GM23338 (cell line): ENCODE measurements around the gene BTN2A1. TPM values are rescaled to one million over a fixed set of nuclear protein-coding genes. Genes with fewer than 3 reads are reported as not detected.

Experiments
- ATAC-seq: fragments of 200-7000 bp; cut with Tn5 transposase; 3 replicates; pipeline ENCODE4 v1.9.1; 2020
- DNase-seq: peaks from one replicate; pipeline ENCODE4 v3.0.0-alpha.2; 2015; ENCODE audit warnings: low spot score
- H2AFZ ChIP-seq: fragments of 200-600 bp; sonication (generic); 2 replicates; pipeline ENCODE4 v1.8.0; 2016; ENCODE audit warnings: antibody characterized with exemption, mild to moderate bottlenecking, moderate library complexity
- H3F3A ChIP-seq: fragments of 200-600 bp; sonication (generic); replicated peaks from 2 replicates; pipeline ENCODE4 v1.8.0; 2017; ENCODE audit warnings: antibody characterized with exemption, mixed run types, low read depth
- H3K27ac ChIP-seq: fragments of 200-600 bp; sonication (generic); 2 replicates; pipeline ENCODE4 v1.6.1; 2016; ENCODE audit warnings: low read depth
- H3K27me3 ChIP-seq: fragments of 200-600 bp; sonication (generic); 2 replicates; pipeline ENCODE4 v1.8.0; 2016; ENCODE audit warnings: mild to moderate bottlenecking, mixed run types, moderate library complexity; ENCODE audit not compliant: insufficient read depth
- H3K36me3 ChIP-seq: fragments of 200-600 bp; sonication (generic); 2 replicates; pipeline ENCODE4 v1.8.0; 2016; ENCODE audit warnings: mild to moderate bottlenecking; ENCODE audit not compliant: insufficient read depth
- H3K4me1 ChIP-seq: fragments of 200-600 bp; sonication (generic); 2 replicates; pipeline ENCODE4 v1.8.0; 2016; ENCODE audit warnings: mild to moderate bottlenecking, moderate library complexity; ENCODE audit not compliant: insufficient read depth
- H3K4me2 ChIP-seq: fragments of 200-600 bp; sonication (generic); 2 replicates; pipeline ENCODE4 v1.7.1; 2017; ENCODE audit warnings: mixed run types
- H3K4me3 ChIP-seq: fragments of 200-600 bp; sonication (generic); 2 replicates; pipeline ENCODE4 v1.6.1; 2016; ENCODE audit warnings: mixed run types
- H3K79me2 ChIP-seq: fragments of 200-600 bp; sonication (generic); replicated peaks from 2 replicates; pipeline ENCODE4 v1.8.0; 2017; ENCODE audit warnings: mild to moderate bottlenecking; ENCODE audit not compliant: insufficient read depth
- H3K9me2 ChIP-seq: fragments of 200-600 bp; sonication (generic); 2 replicates; pipeline ENCODE4 v1.8.0; 2017; ENCODE audit not compliant: insufficient read depth
- H4K20me1 ChIP-seq: fragments of 200-600 bp; sonication (generic); replicated peaks from 2 replicates; pipeline ENCODE4 v1.8.0; 2017; ENCODE audit warnings: mild to moderate bottlenecking; ENCODE audit not compliant: insufficient read depth
- H3K27ac Mint-ChIP-seq: 2 replicates; pipeline ENCODE4 v1.8.0; 2020; ENCODE audit warnings: inconsistent platforms, mild to moderate bottlenecking, moderate library complexity, mixed read lengths
- H3K27me3 Mint-ChIP-seq: 3 replicates; pipeline ENCODE4 v1.8.0; 2022; ENCODE audit warnings: low read depth, mild to moderate bottlenecking, moderate library complexity, mixed read lengths, inconsistent platforms; ENCODE audit not compliant: insufficient read depth, poor library complexity
- H3K36me3 Mint-ChIP-seq: 3 replicates; pipeline ENCODE4 v1.8.0; 2021; ENCODE audit warnings: low read depth, mild to moderate bottlenecking, inconsistent platforms, moderate library complexity, mixed read lengths
- H3K4me1 Mint-ChIP-seq: 3 replicates; pipeline ENCODE4 v1.8.0; 2020; ENCODE audit warnings: mild to moderate bottlenecking, inconsistent platforms, mixed read lengths
- H3K4me3 Mint-ChIP-seq: 3 replicates; pipeline ENCODE4 v1.8.0; 2021; ENCODE audit warnings: moderate library complexity, mild to moderate bottlenecking, inconsistent platforms, mixed read lengths
- H3K9me3 Mint-ChIP-seq: 3 replicates; pipeline ENCODE4 v1.8.0; 2020; ENCODE audit warnings: moderate library complexity, mild to moderate bottlenecking, inconsistent platforms, mixed read lengths
- CREB1 ChIP-seq: fragments of 250-450 bp; sonication (Bioruptor Pico); IDR thresholded peaks from 2 replicates; pipeline ENCODE4 v1.5.0; 2020; ENCODE audit warnings: low read depth, mild to moderate bottlenecking, moderate library complexity
- EZH2 ChIP-seq: fragments of 200-600 bp; sonication (generic); IDR thresholded peaks from one replicate; pipeline ENCODE4 v1.8.0; 2017; ENCODE audit warnings: antibody characterized with exemption, mild to moderate bottlenecking, low read depth; ENCODE audit not compliant: unreplicated experiment
- EZH2phosphoT487 ChIP-seq: fragments of 200-600 bp; sonication (generic); IDR thresholded peaks from one replicate; pipeline ENCODE4 v1.8.1; 2018; ENCODE audit warnings: antibody characterized with exemption; ENCODE audit not compliant: unreplicated experiment
- JUNB ChIP-seq: IDR thresholded peaks from one replicate; pipeline ENCODE4 v1.6.1; 2016; ENCODE audit warnings: antibody characterized with exemption; ENCODE audit not compliant: unreplicated experiment
- NANOG ChIP-seq: IDR thresholded peaks from 2 replicates; pipeline ENCODE4 v1.6.1; 2016; ENCODE audit warnings: antibody characterized with exemption, borderline replicate concordance
- POLR2AphosphoS5 ChIP-seq: IDR thresholded peaks from 2 replicates; pipeline ENCODE4 v1.6.1; 2016; ENCODE audit warnings: antibody characterized with exemption, low read depth
- STAT1 ChIP-seq: IDR thresholded peaks from one replicate; pipeline ENCODE4 v1.6.1; 2016; ENCODE audit warnings: antibody characterized with exemption; ENCODE audit not compliant: unreplicated experiment
- ZNF114 ChIP-seq: fragments of 250-450 bp; sonication (Bioruptor Pico); IDR thresholded peaks from 2 replicates; pipeline ENCODE4 v1.5.0; 2020; ENCODE audit warnings: mild to moderate bottlenecking, moderate library complexity
- ZNF331 ChIP-seq: fragments of 250-450 bp; sonication (Bioruptor Pico); IDR thresholded peaks from 2 replicates; pipeline ENCODE4 v1.5.0; 2020; ENCODE audit warnings: low read depth, mild to moderate bottlenecking, moderate library complexity
- polyA plus RNA-seq: library from polyadenylated mRNA; unstranded; fragments of >200 nt; fragmentation: Nextera tagmentation; extraction: Ambion mirVana; gene quantifications from 2 replicates; pipeline ENCODE4 v1.2.1, GENCODE V29; 2016
- total RNA-seq: library from RNA; depleted of rRNA; stranded (reverse); fragments of >200 nt; shearing (Covaris generic); gene quantifications from 2 replicates; pipeline ENCODE4 v1.2.3, GENCODE V29; 2014
- TF ChIP-seq, protein P1 (sequence below): IDR thresholded peaks from 2 replicates; pipeline ENCODE4 v1.6.1; 2016; ENCODE audit warnings: antibody characterized with exemption
- TF ChIP-seq, protein P2 (sequence below): fragments of 250-450 bp; sonication (Bioruptor Pico); IDR thresholded peaks from 2 replicates; pipeline ENCODE4 v1.5.0; 2020; ENCODE audit warnings: mild to moderate bottlenecking, moderate library complexity
- TF ChIP-seq, protein P3 (sequence below): IDR thresholded peaks from one replicate; pipeline ENCODE4 v1.6.1; 2018; ENCODE audit warnings: antibody characterized with exemption; ENCODE audit not compliant: unreplicated experiment
- TF ChIP-seq, protein P4 (sequence below), 2 experiments: fragments of 200-600 bp in 1 of 2; sonication (generic) in 1 of 2; conservative IDR thresholded peaks; 2 replicates each; pipeline versions ENCODE4 v1.5.1 to v1.6.1; 2016 to 2017; ENCODE audit warnings: antibody characterized with exemption in 2 of 2, low read depth in 2 of 2, mild to moderate bottlenecking in 2 of 2, moderate library complexity in 1 of 2

BTN2A1 gene
- total and polyA plus RNA-seq, 2 experiments from 2014 or later = 6.3 to 7.0 TPM

GRCh38 chr6:26445934-26446667 lies 11.7 kb upstream of the BTN2A1 start:
- Mint-ChIP-seq H3K4me3 (no peak overlapping the region), H3K9me3 (no peaks in the 10 kb centered on the region), H3K27ac (no peak overlapping the region)

More at GRCh38 chr6:26445934-26446667, 11.7 kb upstream of the BTN2A1 start:
- Histone ChIP-seq H3K36me3 (no peaks in the 10 kb centered on the region), H3K9me2 (no peaks in the 10 kb centered on the region), H3F3A (no peaks in the 10 kb centered on the region), H3K79me2 (no peaks in the 10 kb centered on the region), H3K4me1 (no peaks in the 10 kb centered on the region), H2AFZ (no peak overlapping the region), H3K4me2 (no peak overlapping the region), H3K27me3 (no peaks in the 10 kb centered on the region), H4K20me1 (no peaks in the 10 kb centered on the region), H3K4me3 (no peak overlapping the region), H3K27ac (no peak overlapping the region)
- TF ChIP-seq, protein P1, sequence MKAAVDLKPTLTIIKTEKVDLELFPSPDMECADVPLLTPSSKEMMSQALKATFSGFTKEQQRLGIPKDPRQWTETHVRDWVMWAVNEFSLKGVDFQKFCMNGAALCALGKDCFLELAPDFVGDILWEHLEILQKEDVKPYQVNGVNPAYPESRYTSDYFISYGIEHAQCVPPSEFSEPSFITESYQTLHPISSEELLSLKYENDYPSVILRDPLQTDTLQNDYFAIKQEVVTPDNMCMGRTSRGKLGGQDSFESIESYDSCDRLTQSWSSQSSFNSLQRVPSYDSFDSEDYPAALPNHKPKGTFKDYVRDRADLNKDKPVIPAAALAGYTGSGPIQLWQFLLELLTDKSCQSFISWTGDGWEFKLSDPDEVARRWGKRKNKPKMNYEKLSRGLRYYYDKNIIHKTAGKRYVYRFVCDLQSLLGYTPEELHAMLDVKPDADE = no peak
- TF ChIP-seq EZH2phosphoT487 (no peak), ZNF331 (CRISPR knock-in tag) (no peak), ZNF114 (CRISPR knock-in tag) (no peak), JUNB (no peak), POLR2AphosphoS5 (no peak), NANOG (no peak), EZH2 (no peak), CREB1 (no peak), STAT1 (no peak)
- TF ChIP-seq, protein P2, sequence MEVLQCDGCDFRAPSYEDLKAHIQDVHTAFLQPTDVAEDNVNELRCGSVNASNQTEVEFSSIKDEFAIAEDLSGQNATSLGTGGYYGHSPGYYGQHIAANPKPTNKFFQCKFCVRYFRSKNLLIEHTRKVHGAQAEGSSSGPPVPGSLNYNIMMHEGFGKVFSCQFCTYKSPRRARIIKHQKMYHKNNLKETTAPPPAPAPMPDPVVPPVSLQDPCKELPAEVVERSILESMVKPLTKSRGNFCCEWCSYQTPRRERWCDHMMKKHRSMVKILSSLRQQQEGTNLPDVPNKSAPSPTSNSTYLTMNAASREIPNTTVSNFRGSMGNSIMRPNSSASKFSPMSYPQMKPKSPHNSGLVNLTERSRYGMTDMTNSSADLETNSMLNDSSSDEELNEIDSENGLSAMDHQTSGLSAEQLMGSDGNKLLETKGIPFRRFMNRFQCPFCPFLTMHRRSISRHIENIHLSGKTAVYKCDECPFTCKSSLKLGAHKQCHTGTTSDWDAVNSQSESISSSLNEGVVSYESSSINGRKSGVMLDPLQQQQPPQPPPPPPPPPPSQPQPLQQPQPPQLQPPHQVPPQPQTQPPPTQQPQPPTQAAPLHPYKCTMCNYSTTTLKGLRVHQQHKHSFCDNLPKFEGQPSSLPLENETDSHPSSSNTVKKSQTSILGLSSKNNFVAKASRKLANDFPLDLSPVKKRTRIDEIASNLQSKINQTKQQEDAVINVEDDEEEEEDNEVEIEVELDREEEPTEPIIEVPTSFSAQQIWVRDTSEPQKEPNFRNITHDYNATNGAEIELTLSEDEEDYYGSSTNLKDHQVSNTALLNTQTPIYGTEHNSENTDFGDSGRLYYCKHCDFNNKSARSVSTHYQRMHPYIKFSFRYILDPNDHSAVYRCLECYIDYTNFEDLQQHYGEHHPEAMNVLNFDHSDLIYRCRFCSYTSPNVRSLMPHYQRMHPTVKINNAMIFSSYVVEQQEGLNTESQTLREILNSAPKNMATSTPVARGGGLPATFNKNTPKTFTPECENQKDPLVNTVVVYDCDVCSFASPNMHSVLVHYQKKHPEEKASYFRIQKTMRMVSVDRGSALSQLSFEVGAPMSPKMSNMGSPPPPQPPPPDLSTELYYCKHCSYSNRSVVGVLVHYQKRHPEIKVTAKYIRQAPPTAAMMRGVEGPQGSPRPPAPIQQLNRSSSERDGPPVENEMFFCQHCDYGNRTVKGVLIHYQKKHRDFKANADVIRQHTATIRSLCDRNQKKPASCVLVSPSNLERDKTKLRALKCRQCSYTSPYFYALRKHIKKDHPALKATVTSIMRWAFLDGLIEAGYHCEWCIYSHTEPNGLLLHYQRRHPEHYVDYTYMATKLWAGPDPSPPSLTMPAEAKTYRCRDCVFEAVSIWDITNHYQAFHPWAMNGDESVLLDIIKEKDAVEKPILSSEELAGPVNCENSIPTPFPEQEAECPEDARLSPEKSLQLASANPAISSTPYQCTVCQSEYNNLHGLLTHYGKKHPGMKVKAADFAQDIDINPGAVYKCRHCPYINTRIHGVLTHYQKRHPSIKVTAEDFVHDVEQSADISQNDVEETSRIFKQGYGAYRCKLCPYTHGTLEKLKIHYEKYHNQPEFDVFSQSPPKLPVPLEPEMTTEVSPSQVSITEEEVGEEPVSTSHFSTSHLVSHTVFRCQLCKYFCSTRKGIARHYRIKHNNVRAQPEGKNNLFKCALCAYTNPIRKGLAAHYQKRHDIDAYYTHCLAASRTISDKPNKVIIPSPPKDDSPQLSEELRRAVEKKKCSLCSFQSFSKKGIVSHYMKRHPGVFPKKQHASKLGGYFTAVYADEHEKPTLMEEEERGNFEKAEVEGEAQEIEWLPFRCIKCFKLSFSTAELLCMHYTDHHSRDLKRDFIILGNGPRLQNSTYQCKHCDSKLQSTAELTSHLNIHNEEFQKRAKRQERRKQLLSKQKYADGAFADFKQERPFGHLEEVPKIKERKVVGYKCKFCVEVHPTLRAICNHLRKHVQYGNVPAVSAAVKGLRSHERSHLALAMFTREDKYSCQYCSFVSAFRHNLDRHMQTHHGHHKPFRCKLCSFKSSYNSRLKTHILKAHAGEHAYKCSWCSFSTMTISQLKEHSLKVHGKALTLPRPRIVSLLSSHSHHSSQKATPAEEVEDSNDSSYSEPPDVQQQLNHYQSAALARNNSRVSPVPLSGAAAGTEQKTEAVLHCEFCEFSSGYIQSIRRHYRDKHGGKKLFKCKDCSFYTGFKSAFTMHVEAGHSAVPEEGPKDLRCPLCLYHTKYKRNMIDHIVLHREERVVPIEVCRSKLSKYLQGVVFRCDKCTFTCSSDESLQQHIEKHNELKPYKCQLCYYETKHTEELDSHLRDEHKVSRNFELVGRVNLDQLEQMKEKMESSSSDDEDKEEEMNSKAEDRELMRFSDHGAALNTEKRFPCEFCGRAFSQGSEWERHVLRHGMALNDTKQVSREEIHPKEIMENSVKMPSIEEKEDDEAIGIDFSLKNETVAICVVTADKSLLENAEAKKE (CRISPR knock-in tag) = no peak
- TF ChIP-seq, protein P3, sequence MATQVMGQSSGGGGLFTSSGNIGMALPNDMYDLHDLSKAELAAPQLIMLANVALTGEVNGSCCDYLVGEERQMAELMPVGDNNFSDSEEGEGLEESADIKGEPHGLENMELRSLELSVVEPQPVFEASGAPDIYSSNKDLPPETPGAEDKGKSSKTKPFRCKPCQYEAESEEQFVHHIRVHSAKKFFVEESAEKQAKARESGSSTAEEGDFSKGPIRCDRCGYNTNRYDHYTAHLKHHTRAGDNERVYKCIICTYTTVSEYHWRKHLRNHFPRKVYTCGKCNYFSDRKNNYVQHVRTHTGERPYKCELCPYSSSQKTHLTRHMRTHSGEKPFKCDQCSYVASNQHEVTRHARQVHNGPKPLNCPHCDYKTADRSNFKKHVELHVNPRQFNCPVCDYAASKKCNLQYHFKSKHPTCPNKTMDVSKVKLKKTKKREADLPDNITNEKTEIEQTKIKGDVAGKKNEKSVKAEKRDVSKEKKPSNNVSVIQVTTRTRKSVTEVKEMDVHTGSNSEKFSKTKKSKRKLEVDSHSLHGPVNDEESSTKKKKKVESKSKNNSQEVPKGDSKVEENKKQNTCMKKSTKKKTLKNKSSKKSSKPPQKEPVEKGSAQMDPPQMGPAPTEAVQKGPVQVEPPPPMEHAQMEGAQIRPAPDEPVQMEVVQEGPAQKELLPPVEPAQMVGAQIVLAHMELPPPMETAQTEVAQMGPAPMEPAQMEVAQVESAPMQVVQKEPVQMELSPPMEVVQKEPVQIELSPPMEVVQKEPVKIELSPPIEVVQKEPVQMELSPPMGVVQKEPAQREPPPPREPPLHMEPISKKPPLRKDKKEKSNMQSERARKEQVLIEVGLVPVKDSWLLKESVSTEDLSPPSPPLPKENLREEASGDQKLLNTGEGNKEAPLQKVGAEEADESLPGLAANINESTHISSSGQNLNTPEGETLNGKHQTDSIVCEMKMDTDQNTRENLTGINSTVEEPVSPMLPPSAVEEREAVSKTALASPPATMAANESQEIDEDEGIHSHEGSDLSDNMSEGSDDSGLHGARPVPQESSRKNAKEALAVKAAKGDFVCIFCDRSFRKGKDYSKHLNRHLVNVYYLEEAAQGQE = no peak
- TF ChIP-seq, protein P4, sequence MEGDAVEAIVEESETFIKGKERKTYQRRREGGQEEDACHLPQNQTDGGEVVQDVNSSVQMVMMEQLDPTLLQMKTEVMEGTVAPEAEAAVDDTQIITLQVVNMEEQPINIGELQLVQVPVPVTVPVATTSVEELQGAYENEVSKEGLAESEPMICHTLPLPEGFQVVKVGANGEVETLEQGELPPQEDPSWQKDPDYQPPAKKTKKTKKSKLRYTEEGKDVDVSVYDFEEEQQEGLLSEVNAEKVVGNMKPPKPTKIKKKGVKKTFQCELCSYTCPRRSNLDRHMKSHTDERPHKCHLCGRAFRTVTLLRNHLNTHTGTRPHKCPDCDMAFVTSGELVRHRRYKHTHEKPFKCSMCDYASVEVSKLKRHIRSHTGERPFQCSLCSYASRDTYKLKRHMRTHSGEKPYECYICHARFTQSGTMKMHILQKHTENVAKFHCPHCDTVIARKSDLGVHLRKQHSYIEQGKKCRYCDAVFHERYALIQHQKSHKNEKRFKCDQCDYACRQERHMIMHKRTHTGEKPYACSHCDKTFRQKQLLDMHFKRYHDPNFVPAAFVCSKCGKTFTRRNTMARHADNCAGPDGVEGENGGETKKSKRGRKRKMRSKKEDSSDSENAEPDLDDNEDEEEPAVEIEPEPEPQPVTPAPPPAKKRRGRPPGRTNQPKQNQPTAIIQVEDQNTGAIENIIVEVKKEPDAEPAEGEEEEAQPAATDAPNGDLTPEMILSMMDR (conservative IDR thresholded peaks at IDR 0.05; ENCODE audit: low read depth in 2 of 2) = no peak
- peaks cover 2% of the 10 kb centered on the region for H3K27me3 Mint-ChIP-seq
- H3K36me3 Mint-ChIP-seq = no peaks in the 10 kb centered on the region
- H3K4me1 Mint-ChIP-seq = no peaks in the 10 kb centered on the region
- no peak for ATAC-seq
- no peak for DNase-seq
